H1 (cell line): ENCODE results near the gene PSTK. TPM values are rescaled to one million over a fixed set of nuclear protein-coding genes. Genes with fewer than 3 reads are reported as not detected.

Experiments used
- CTCF ChIA-PET: fragments of 300-600 bp; sonication (Branson Sonifier 250); formaldehyde crosslinking; loops from one replicate; lab custom pipeline; 2021; ENCODE audit not compliant: partially characterized antibody; lab: Charles Lee
- POLR2A ChIA-PET: fragments of 300-600 bp; sonication (Branson Sonifier 250); formaldehyde crosslinking; loops from one replicate; lab custom pipeline; 2021; ENCODE audit warnings: inconsistent platforms; ENCODE audit not compliant: partially characterized antibody; lab: Charles Lee
- DNase-seq, 2 experiments: peaks; one replicate each; pipeline versions ENCODE4 v3.0.0 to v3.0.0-alpha.2; 2010 to 2022; ENCODE audit warnings: low spot score in 2 of 2, low read depth in 1 of 2, mixed read lengths in 1 of 2
- FAIRE-seq: peaks from 2 replicates; lab custom pipeline; 2011; peaks lifted over from hg19 to GRCh38; lab: Jason Lieb, UNC
- H2AFZ ChIP-seq: 2 replicates; pipeline ENCODE4 v1.8.1; 2012; ENCODE audit warnings: low read length, inconsistent platforms
- H2AK5ac ChIP-seq: 2 replicates; pipeline ENCODE4 v1.6.1; 2013; ENCODE audit warnings: low read depth, low read length
- H2BK120ac ChIP-seq: replicated peaks from 2 replicates; pipeline ENCODE3; 2013; ENCODE audit warnings: low read depth, low read length, inconsistent platforms
- H2BK12ac ChIP-seq: 2 replicates; pipeline ENCODE4 v1.6.1; 2013; ENCODE audit warnings: low read depth, low read length
- H2BK15ac ChIP-seq: 2 replicates; pipeline ENCODE4 v1.6.1; 2013; ENCODE audit warnings: low read length
- H2BK20ac ChIP-seq: 2 replicates; pipeline ENCODE4 v1.6.1; 2013; ENCODE audit warnings: low read length
- H2BK5ac ChIP-seq: 2 replicates; pipeline ENCODE4 v1.6.1; 2013; ENCODE audit warnings: low read depth, low read length
- H3K14ac ChIP-seq: 2 replicates; pipeline ENCODE4 v1.6.1; 2013; ENCODE audit warnings: inconsistent platforms; ENCODE audit not compliant: insufficient read length
- H3K18ac ChIP-seq: 2 replicates; pipeline ENCODE4 v1.6.1; 2013; ENCODE audit warnings: low read length; ENCODE audit errors: extremely low read depth
- H3K23ac ChIP-seq: 2 replicates; pipeline ENCODE4 v1.6.1; 2013; ENCODE audit warnings: inconsistent platforms; ENCODE audit not compliant: insufficient read length
- H3K23me2 ChIP-seq: 2 replicates; pipeline ENCODE4 v1.6.1; 2013; ENCODE audit warnings: low read depth, low read length
- H3K27ac ChIP-seq: 2 replicates; pipeline ENCODE4 v1.6.1; 2011; ENCODE audit warnings: low read depth, low read length, inconsistent platforms
- H3K27me3 ChIP-seq, 4 experiments: replicated peaks in 1 of 4; 1 replicate in 1 of 4; 2 replicates in 3 of 4; pipeline versions ENCODE4 v1.6.1 to v1.8.1; 2011 to 2013; ENCODE audit warnings: low read length in 3 of 4, mild to moderate bottlenecking in 3 of 4, inconsistent platforms in 2 of 4, mixed read lengths in 2 of 4, moderate library complexity in 1 of 4; ENCODE audit not compliant: control insufficient read depth in 3 of 4, insufficient read depth in 3 of 4; ENCODE audit errors: extremely low read depth in 1 of 4
- H3K36me3 ChIP-seq, 4 experiments: 2 replicates each; pipeline versions ENCODE4 v1.6.1 to v1.8.1; 2011 to 2013; ENCODE audit warnings: mild to moderate bottlenecking in 4 of 4, low read length in 3 of 4, moderate library complexity in 2 of 4, control low read depth in 1 of 4, inconsistent platforms in 1 of 4; ENCODE audit not compliant: insufficient read depth in 4 of 4, control insufficient read depth in 2 of 4
- H3K4ac ChIP-seq: replicated peaks from 2 replicates; pipeline ENCODE3; 2013; ENCODE audit warnings: low read length, low read depth, mixed read lengths, inconsistent platforms; ENCODE audit not compliant: insufficient read length
- H3K4me1 ChIP-seq, 4 experiments: replicated peaks in 1 of 4; 1 replicate in 1 of 4; 2 replicates in 3 of 4; pipeline versions ENCODE4 v1.6.1 to v1.8.1; 2011 to 2013; ENCODE audit warnings: low read length in 3 of 4, inconsistent platforms in 2 of 4, mixed read lengths in 1 of 4; ENCODE audit not compliant: insufficient read depth in 4 of 4, control insufficient read depth in 3 of 4
- H3K4me2 ChIP-seq, 2 experiments: 2 replicates each; pipeline versions ENCODE4 v1.6.1 to v1.8.1; 2011 to 2013; ENCODE audit warnings: low read depth in 2 of 2, low read length in 2 of 2, control low read depth in 1 of 2, inconsistent platforms in 1 of 2, mild to moderate bottlenecking in 1 of 2; ENCODE audit not compliant: insufficient read depth in 1 of 2
- H3K4me3 ChIP-seq, 4 experiments: fragments of 200-600, 300-600 bp in 1 of 4; sonication (generic), shearing (Covaris generic), sonication (Bioruptor Twin) in 1 of 4; 2 replicates each; pipeline versions ENCODE4 v1.5.1 to v1.8.1; 2011 to 2016; ENCODE audit warnings: low read length in 4 of 4, low read depth in 3 of 4, control low read depth in 2 of 4, inconsistent platforms in 2 of 4, mild to moderate bottlenecking in 2 of 4, mixed read lengths in 1 of 4, moderate library complexity in 1 of 4; ENCODE audit not compliant: insufficient read depth in 2 of 4; ENCODE audit errors: extremely low read depth in 1 of 4
- H3K56ac ChIP-seq: replicated peaks from 2 replicates; pipeline ENCODE3; 2013; ENCODE audit warnings: low read depth, mild to moderate bottlenecking, mixed read lengths, low read length, inconsistent platforms; ENCODE audit not compliant: insufficient read length
- H3K79me1 ChIP-seq: 2 replicates; pipeline ENCODE4 v1.6.1; 2013; ENCODE audit warnings: low read depth, low read length, control low read depth
- H3K79me2 ChIP-seq, 2 experiments: 2 replicates each; pipeline versions ENCODE4 v1.6.1 to v1.8.1; 2012 to 2013; ENCODE audit warnings: low read length in 2 of 2, mild to moderate bottlenecking in 2 of 2, inconsistent platforms in 1 of 2; ENCODE audit not compliant: insufficient read depth in 2 of 2, control insufficient read depth in 1 of 2
- H3K9ac ChIP-seq, 4 experiments: replicated peaks in 1 of 4; 1 replicate in 1 of 4; 2 replicates in 3 of 4; pipeline versions ENCODE4 v1.6.1 to v1.8.1; 2011 to 2013; ENCODE audit warnings: low read depth in 3 of 4, low read length in 3 of 4, control low read depth in 2 of 4, mild to moderate bottlenecking in 2 of 4, moderate library complexity in 2 of 4, inconsistent platforms in 1 of 4; ENCODE audit errors: extremely low read depth in 1 of 4
- H3K9me3 ChIP-seq, 2 experiments: 2 replicates each; pipeline versions ENCODE4 v1.6.1 to v1.8.1; 2012 to 2013; ENCODE audit warnings: mild to moderate bottlenecking in 2 of 2, moderate library complexity in 2 of 2, control low read depth in 1 of 2, inconsistent platforms in 1 of 2, low read depth in 1 of 2, low read length in 1 of 2, mixed read lengths in 1 of 2; ENCODE audit not compliant: insufficient read depth in 2 of 2
- H4K20me1 ChIP-seq, 2 experiments: replicated peaks in 1 of 2; 2 replicates each; pipeline versions ENCODE3 to v1.8.1; 2011 to 2013; ENCODE audit warnings: inconsistent platforms in 2 of 2, low read length in 2 of 2, mild to moderate bottlenecking in 1 of 2; ENCODE audit not compliant: insufficient read depth in 2 of 2, control insufficient read depth in 1 of 2
- H4K5ac ChIP-seq: 2 replicates; pipeline ENCODE4 v1.6.1; 2013; ENCODE audit warnings: low read length, low read depth, mixed read lengths, inconsistent platforms; ENCODE audit not compliant: insufficient read length
- H4K8ac ChIP-seq: 2 replicates; pipeline ENCODE4 v1.8.0; 2013; ENCODE audit warnings: mild to moderate bottlenecking, moderate library complexity, low read length, inconsistent platforms; ENCODE audit not compliant: insufficient read depth; ENCODE audit errors: extremely low read depth
- H4K91ac ChIP-seq: replicated peaks from 2 replicates; pipeline ENCODE3; 2013; ENCODE audit warnings: low read length, mixed read lengths, inconsistent platforms; ENCODE audit not compliant: insufficient read length
- POU5F1 ChIP-seq: IDR thresholded peaks from 2 replicates; pipeline ENCODE4 v1.6.1; 2011; ENCODE audit warnings: low read depth, mild to moderate bottlenecking, low read length, moderate library complexity
- RAD21 ChIP-seq, 2 experiments: IDR thresholded peaks in 1 of 2; conservative IDR thresholded peaks in 1 of 2; 2 replicates each; pipeline ENCODE4 v1.6.1; 2011; ENCODE audit warnings: low read depth in 2 of 2, low read length in 2 of 2, improper control_type of control experiment in 1 of 2, inconsistent platforms in 1 of 2, mild to moderate bottlenecking in 1 of 2, moderate library complexity in 1 of 2
- RNF2 ChIP-seq: fragments of 200-900, 300-1000 bp; sonication (generic); IDR thresholded peaks from 2 replicates; pipeline ENCODE4 v1.7.1; 2016; ENCODE audit warnings: borderline replicate concordance, low read depth, mild to moderate bottlenecking, antibody characterized with exemption, low read length; ENCODE audit not compliant: poor library complexity, severe bottlenecking; ENCODE audit errors: missing control alignments
- SP4 ChIP-seq: IDR thresholded peaks from 2 replicates; pipeline ENCODE4 v1.6.1; 2012; ENCODE audit warnings: low read length, inconsistent platforms
- TAF7 ChIP-seq: optimal IDR thresholded peaks from 2 replicates; pipeline ENCODE3; 2011; ENCODE audit warnings: low read depth, mild to moderate bottlenecking, inconsistent platforms, low read length, moderate library complexity, borderline replicate concordance
- WGBS, 2 experiments: shearing (Covaris generic) in 1 of 2; methylation state at CpG; one replicate each; pipeline versions ENCODE4 v1.1.6 to v1.1.7; 2013 to 2015; ENCODE audit warnings: low lambda C conversion rate in 2 of 2, mixed read lengths in 2 of 2, inconsistent platforms in 1 of 2, low coverage in 1 of 2, missing lambda C conversion rate in 1 of 2; ENCODE audit not compliant: insufficient replicate concordance in 2 of 2, insufficient coverage in 1 of 2, insufficient read length in 1 of 2; ENCODE audit errors: extremely low coverage in 1 of 2, missing lambda C conversion rate in 1 of 2; 5-methylcytosine and 5-hydroxymethylcytosine counted together
- polyA plus RNA-seq, 7 experiments: library from polyadenylated mRNA; depleted of rRNA in 3 of 7; stranded (reverse) in 5 of 7; unstranded in 2 of 7; fragments of >200 nt in 5 of 7; fragments of 200-250 nt in 2 of 7; gene quantifications; 1 replicate in 5 of 7; 2 replicates in 1 of 7; 4 replicates in 1 of 7; pipeline versions ENCODE4 v1.2.1 to v1.2.3, GENCODE V29; 2011 to 2013; ENCODE audit warnings: missing spikeins in 2 of 7, mixed read lengths in 2 of 7
- total RNA-seq: library from RNA; stranded (reverse); fragmentation: NEBNext Ultra II Directional; extraction: Animal tissue kit (Norgen Biotek cat#: 25700); gene quantifications from 2 replicates; pipeline ENCODE4 v1.2.1, GENCODE V29; 2021
- TF ChIP-seq, protein P1 (sequence below), 3 experiments: IDR thresholded peaks; 1 replicate in 2 of 3; 2 replicates in 1 of 3; pipeline versions ENCODE4 v1.5.1 to v1.6.1; 2011; ENCODE audit warnings: low read length in 3 of 3, mild to moderate bottlenecking in 3 of 3, inconsistent platforms in 2 of 3, low read depth in 1 of 3, moderate library complexity in 1 of 3; ENCODE audit not compliant: insufficient read depth in 1 of 3; ENCODE audit errors: control extremely low read depth in 1 of 3

The PSTK gene
- total and polyA plus RNA-seq, 2 of the 8 experiments (the other 6 are each of a cell fraction or from before 2014, with no cell fraction given), result 4.4 to 6.6 TPM

DNA sequence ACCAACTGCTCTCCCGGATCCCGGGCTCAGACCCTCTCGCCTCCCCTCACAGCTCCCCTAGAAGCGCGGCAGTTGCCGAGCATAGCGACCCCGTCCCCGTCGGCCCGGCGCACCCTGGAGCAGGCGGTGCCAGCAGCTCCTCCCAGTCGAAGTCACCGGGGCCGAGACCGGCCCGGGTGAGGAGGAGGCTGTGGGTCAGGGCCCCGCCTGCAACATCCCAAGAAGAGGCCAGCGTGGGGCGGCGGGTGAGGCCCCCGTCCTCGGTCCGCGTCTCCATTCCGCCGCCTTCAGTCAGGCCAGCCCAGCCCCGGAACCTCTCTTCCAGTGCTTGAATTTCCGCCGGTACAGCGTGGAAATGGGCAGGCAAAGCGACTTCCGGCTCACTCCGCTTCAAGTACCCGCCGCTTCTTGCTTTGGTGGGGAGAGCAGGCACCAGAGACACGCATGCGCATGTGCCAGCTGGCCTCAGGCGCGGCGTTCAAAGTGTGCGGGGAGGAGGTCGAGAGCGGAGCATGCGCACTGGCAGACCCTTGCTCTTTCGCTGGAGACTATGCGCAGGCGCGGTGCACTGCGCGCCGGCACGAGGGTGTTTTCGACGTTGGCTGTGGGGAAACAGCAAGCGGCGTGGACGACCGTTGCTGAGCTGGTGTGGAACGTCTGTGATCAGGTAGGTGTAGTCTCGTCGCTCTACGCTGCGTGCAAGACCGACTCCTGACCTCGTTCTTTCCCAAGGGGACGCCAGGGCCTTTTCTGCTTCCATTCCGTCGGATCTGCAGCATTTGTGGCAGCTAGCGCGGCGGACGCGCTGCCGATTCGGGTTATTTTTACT, 26.1 kb upstream of the PSTK start, which contains the start of gene C10orf88:
C10orf88 (minus strand) TSS at position 326 of the 829 bp plus-strand sequence; CDS start at position 277, 49 bp downstream.
- H2AK5ac ChIP-seq, result no peak within 1 kb of the TSS
- H3K18ac ChIP-seq, result peak within 1 kb of the TSS; percentile 93; the same call in 1 of the 2 replicates
- H3K4ac ChIP-seq, result no peak within 1 kb of the TSS
- peaks cover 0 to 3% (median 0%) of the 10 kb centered on the region in 4 experiments; a peak in 1 of 7 replicates for H3K4me1 ChIP-seq
- ChIA-PET POLR2A (interaction anchor here (0.8 to 1.4 kb wide), 4 partner anchors 26 to 108 kb away, joined by 3 to 6 read pairs (median 4); partner anchors contain the start of genes CUZD1 and PSTK), CTCF (interaction anchor here (0.7 kb wide), 1 partner anchor 228 kb away, joined by 3 read pairs; no protein-coding TSS in a partner anchor)
- H3K14ac ChIP-seq, result no peak within 1 kb of the TSS
- peak within 1 kb of the TSS; percentile 48 for H4K5ac ChIP-seq
- peaks cover 0 to 6% (median 4%) of the 10 kb centered on the region in 4 experiments; a peak in 5 of 8 replicates for H3K36me3 ChIP-seq
- 16% methylated on average over 76 of the region's 77 CpGs; no CpG with 5 or more reads in 1 of the 2 experiments for WGBS, 2 experiments
- peak within 1 kb of the TSS; percentile 71; the same call in 1 of the 2 replicates for H3K27ac ChIP-seq
- H3K79me1 ChIP-seq, result no peaks in the 10 kb centered on the region
- peak within 1 kb of the TSS; percentile 62 to 92 (median 74) for H3K4me3 ChIP-seq
- peaks cover 7 to 8% of the 10 kb centered on the region in 2 experiments; a peak in 3 of 4 replicates for H3K9me3 ChIP-seq
- peak within 1 kb of the TSS; percentile 40 to 66 for H3K4me2 ChIP-seq
- peaks cover 4% of the 10 kb centered on the region; the same call in 1 of the 2 replicates for H3K23me2 ChIP-seq
- peak; percentile 80 for FAIRE-seq
- H2BK12ac ChIP-seq, result peak within 1 kb of the TSS; percentile 99
- H3K9ac ChIP-seq, result peak within 1 kb of the TSS in 3 of 4 experiments; percentile 62 to 78 (median 77); a peak in 6 of 7 replicates
- H2BK20ac ChIP-seq, result 0 out of 2 replicates have a peak within 1 kb of the TSS, but pooled peaks have one; percentile 55
- H4K20me1 ChIP-seq, result no peaks in the 10 kb centered on the region
- H2BK120ac ChIP-seq, result no peak within 1 kb of the TSS
- H2AFZ ChIP-seq, result peak within 1 kb of the TSS; percentile 100
- H4K91ac ChIP-seq, result peak within 1 kb of the TSS; percentile 97
- H2BK15ac ChIP-seq, result peak within 1 kb of the TSS; percentile 100
- H3K23ac ChIP-seq, result no peak within 1 kb of the TSS
- H2BK5ac ChIP-seq, result peak within 1 kb of the TSS; percentile 76; the same call in 1 of the 2 replicates
- H3K27me3 ChIP-seq, result peaks cover 7 to 15% (median 13%) of the 10 kb centered on the region in 4 experiments
- no peak within 1 kb of the TSS for H3K56ac ChIP-seq
- H4K8ac ChIP-seq, result peak within 1 kb of the TSS; percentile 97
- H3K79me2 ChIP-seq, result peaks cover 0 to 9% of the 10 kb centered on the region in 2 experiments; a peak in 1 of 4 replicates
- peak; percentile 91 to 97 for DNase-seq
- TF ChIP-seq RNF2 (peak; percentile 93), POU5F1 (no peak), RAD21 (IDR thresholded peaks at IDR 0.05 in 1 of 2, conservative IDR thresholded peaks at IDR 0.05 in 1 of 2; ENCODE audit: low read depth in 2 of 2, low read length in 2 of 2) (peak in 1 of 2 experiments; percentile 38; a peak in 1 of 4 replicates), TAF7 (no peak), SP4 (peak; percentile 94; the same call in 1 of the 2 replicates)
- TF ChIP-seq, protein P1, sequence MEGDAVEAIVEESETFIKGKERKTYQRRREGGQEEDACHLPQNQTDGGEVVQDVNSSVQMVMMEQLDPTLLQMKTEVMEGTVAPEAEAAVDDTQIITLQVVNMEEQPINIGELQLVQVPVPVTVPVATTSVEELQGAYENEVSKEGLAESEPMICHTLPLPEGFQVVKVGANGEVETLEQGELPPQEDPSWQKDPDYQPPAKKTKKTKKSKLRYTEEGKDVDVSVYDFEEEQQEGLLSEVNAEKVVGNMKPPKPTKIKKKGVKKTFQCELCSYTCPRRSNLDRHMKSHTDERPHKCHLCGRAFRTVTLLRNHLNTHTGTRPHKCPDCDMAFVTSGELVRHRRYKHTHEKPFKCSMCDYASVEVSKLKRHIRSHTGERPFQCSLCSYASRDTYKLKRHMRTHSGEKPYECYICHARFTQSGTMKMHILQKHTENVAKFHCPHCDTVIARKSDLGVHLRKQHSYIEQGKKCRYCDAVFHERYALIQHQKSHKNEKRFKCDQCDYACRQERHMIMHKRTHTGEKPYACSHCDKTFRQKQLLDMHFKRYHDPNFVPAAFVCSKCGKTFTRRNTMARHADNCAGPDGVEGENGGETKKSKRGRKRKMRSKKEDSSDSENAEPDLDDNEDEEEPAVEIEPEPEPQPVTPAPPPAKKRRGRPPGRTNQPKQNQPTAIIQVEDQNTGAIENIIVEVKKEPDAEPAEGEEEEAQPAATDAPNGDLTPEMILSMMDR (IDR thresholded peaks at IDR 0.05; ENCODE audit: control extremely low read depth in 1 of 3, insufficient read depth in 1 of 3, low read depth in 1 of 3, low read length in 3 of 3), result no peak
